Measurements from ENCODE around the gene AKAP4. TPM values are rescaled to one million over a fixed set of nuclear protein-coding genes. Genes with fewer than 3 reads are reported as not detected.

AKAP4 gene
- total RNA-seq (ENCODE audit: low replicate concordance), result not detected in 2 replicates

GRCh38 chrX:50200907-50201306 is at the start of gene AKAP4:
Gene AKAP4, minus strand, starts transcription at chrX:50201007. Its CDS starts 118 bp downstream, at chrX:50200889.
- Mint-ChIP-seq H3K4me1 (peaks cover 13% of the 10 kb centered on the region), H3K9me3 (peaks cover 5% of the 10 kb centered on the region), H3K36me3 (no peaks in the 10 kb centered on the region), H3K27me3 (ENCODE audit: insufficient read depth, low read depth) (peaks cover 5% of the 10 kb centered on the region), H3K4me3 (no peak within 1 kb of the TSS), H3K27ac (no peak within 1 kb of the TSS)
- H3K4me3 ChIP-seq, result no peak within 1 kb of the TSS
- no peaks in the 10 kb centered on the region for H3F3A ChIP-seq (ENCODE audit: low read depth)
- H3K79me2 ChIP-seq (ENCODE audit: low read depth), result no peaks in the 10 kb centered on the region
- H3K4me2 ChIP-seq, result no peak within 1 kb of the TSS
- no peak within 1 kb of the TSS for H3K9ac ChIP-seq
- H3K9me3 ChIP-seq (ENCODE audit: low read depth), result no peaks in the 10 kb centered on the region
- no peak for DNase-seq (ENCODE audit: low spot score)
- H2AFZ ChIP-seq (replicated peaks), result no peak within 1 kb of the TSS
- no peaks in the 10 kb centered on the region for H3K4me1 ChIP-seq
- no peaks in the 10 kb centered on the region for H3K27me3 ChIP-seq
- no peak within 1 kb of the TSS for H3K27ac ChIP-seq
- H3K36me3 ChIP-seq, result no peaks in the 10 kb centered on the region
- TF ChIP-seq EZH2phosphoT487 (IDR thresholded peaks at IDR 0.05), result no peak
- TF ChIP-seq CTCF (IDR thresholded peaks at IDR 0.05), result no peak
- no peak for TF ChIP-seq EZH2 (IDR thresholded peaks at IDR 0.05)
- H4K20me1 ChIP-seq (ENCODE audit: low read depth), result no peaks in the 10 kb centered on the region

GRCh38 chrX:50211510-50211909 is 10.7 kb upstream of the AKAP4 start:
- Mint-ChIP-seq H3K27me3 (ENCODE audit: insufficient read depth, low read depth) (peaks cover 2% of the 10 kb centered on the region), H3K9me3 (peaks cover under 1% of the 10 kb centered on the region), H3K27ac (no peak overlapping the region), H3K36me3 (no peaks in the 10 kb centered on the region), H3K4me3 (no peak overlapping the region), H3K4me1 (no peaks in the 10 kb centered on the region)
- Histone ChIP-seq H3K4me2 (no peak overlapping the region), H3K4me1 (no peaks in the 10 kb centered on the region), H4K20me1 (ENCODE audit: low read depth) (no peaks in the 10 kb centered on the region), H3K27me3 (no peaks in the 10 kb centered on the region), H3K9me3 (ENCODE audit: low read depth) (no peaks in the 10 kb centered on the region), H3K9ac (no peak overlapping the region), H3K79me2 (ENCODE audit: low read depth) (no peaks in the 10 kb centered on the region), H3K36me3 (no peaks in the 10 kb centered on the region), H3F3A (ENCODE audit: low read depth) (no peaks in the 10 kb centered on the region), H3K4me3 (no peak overlapping the region), H2AFZ (replicated peaks) (no peak overlapping the region), H3K27ac (no peak overlapping the region)
- DNase-seq (ENCODE audit: low spot score), result peak; percentile 37
- no peak for TF ChIP-seq EZH2 (IDR thresholded peaks at IDR 0.05)
- no peak for TF ChIP-seq EZH2phosphoT487 (IDR thresholded peaks at IDR 0.05)
- peak; percentile 38 for TF ChIP-seq CTCF (IDR thresholded peaks at IDR 0.05)

- Histone ChIP-seq H4K20me1 (ENCODE audit: low read depth) (no peaks in the 10 kb centered on the region), H3K79me2 (ENCODE audit: low read depth) (no peaks in the 10 kb centered on the region), H3K27ac (no peak overlapping the region), H3K27me3 (no peaks in the 10 kb centered on the region), H3K9ac (no peak overlapping the region), H3F3A (ENCODE audit: low read depth) (no peaks in the 10 kb centered on the region), H3K36me3 (no peaks in the 10 kb centered on the region), H3K9me3 (ENCODE audit: low read depth) (no peaks in the 10 kb centered on the region), H2AFZ (replicated peaks) (no peak overlapping the region), H3K4me1 (no peaks in the 10 kb centered on the region), H3K4me2 (no peak overlapping the region), H3K4me3 (no peak overlapping the region)
- H3K9me3 Mint-ChIP-seq, result peaks cover 3% of the 10 kb centered on the region
- H3K4me3 Mint-ChIP-seq, result no peak overlapping the region
- H3K27ac Mint-ChIP-seq, result no peak overlapping the region
- peaks cover 9% of the 10 kb centered on the region for H3K4me1 Mint-ChIP-seq
- no peaks in the 10 kb centered on the region for H3K27me3 Mint-ChIP-seq (ENCODE audit: insufficient read depth, low read depth)
- TF ChIP-seq EZH2 (IDR thresholded peaks at IDR 0.05), result no peak
- no peak for TF ChIP-seq EZH2phosphoT487 (IDR thresholded peaks at IDR 0.05)
- TF ChIP-seq CTCF (IDR thresholded peaks at IDR 0.05), result no peak
- DNase-seq (ENCODE audit: low spot score), result no peak
- no peaks in the 10 kb centered on the region for H3K36me3 Mint-ChIP-seq
Measured at GRCh38 chrX:50206753-50207152, 5.9 kb upstream of the AKAP4 start.

Data from neural progenitor cell (in vitro differentiated cells).